Measurements from ENCODE around the gene COPS7A.
"Not testable (repeated sequence)": the region's sequence is repeated elsewhere in the genome, so short reads cannot be mapped to it uniquely, and the experiment has no call there.

Gene COPS7A

DNA sequence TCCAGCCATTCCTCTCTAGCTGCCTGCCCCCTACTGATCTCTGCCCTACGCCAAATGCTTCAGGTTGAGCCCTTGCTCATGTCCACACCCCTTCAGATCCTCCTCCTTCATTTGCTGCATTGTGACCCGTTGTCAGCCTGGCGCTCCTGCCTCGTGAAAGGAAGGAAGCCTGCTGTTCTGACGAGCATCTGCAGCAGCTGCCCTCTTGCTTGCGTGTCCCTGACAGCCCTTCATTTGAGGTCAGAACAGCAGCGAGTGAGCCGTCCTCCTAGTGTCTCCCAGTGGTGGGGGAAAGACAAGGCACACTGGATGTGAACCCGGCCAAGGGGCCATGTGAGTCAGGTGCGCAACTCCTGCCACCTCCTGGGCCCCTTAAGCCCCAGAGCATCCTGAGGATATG lies 20.2 kb upstream of the COPS7A start:
- DNase-seq, result no peak

DNA sequence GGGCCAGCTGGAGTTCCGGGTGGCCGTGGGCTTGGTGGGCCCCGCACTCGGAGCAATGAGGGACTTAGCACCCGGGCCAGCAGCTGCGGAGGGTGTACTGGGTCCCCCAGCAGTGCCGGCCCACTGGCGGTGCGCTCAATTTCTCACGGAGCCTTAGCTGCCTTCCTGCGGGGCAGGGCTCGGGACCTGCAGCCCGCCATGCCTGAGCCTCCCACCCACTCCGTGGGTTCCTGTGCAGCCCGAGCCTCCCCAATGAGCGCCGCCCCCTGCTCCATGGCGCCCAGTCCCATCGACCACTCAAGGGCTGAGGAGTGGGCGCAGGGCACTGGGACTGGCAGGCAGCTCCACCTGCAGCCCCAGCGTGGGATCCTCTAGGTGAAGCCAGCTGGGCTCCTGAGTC lies 15.5 kb upstream of the COPS7A start:
- DNase-seq, result not testable (repeated sequence)

DNA sequence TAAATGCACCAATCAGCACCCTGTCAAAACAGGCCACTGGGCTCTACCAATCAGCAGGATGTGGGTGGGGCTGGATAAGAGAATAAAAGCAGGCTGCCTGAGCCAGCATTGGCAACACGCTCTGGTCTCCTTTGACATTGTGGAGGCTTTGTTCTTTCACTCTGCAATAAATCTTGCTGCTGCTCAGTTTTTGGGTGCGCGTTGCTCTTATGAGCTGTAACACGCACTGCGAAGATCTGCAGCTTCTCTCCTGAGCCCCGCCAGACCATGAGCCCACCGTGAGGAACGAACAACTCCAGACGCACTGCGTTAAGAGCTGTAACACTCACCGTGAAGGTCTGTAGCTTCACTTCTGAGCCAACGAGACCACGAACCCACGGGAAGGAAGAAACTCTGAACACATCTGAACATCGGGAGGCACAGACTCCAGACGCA lies 14.9 kb upstream of the COPS7A start:
- no peak for DNase-seq

DNA sequence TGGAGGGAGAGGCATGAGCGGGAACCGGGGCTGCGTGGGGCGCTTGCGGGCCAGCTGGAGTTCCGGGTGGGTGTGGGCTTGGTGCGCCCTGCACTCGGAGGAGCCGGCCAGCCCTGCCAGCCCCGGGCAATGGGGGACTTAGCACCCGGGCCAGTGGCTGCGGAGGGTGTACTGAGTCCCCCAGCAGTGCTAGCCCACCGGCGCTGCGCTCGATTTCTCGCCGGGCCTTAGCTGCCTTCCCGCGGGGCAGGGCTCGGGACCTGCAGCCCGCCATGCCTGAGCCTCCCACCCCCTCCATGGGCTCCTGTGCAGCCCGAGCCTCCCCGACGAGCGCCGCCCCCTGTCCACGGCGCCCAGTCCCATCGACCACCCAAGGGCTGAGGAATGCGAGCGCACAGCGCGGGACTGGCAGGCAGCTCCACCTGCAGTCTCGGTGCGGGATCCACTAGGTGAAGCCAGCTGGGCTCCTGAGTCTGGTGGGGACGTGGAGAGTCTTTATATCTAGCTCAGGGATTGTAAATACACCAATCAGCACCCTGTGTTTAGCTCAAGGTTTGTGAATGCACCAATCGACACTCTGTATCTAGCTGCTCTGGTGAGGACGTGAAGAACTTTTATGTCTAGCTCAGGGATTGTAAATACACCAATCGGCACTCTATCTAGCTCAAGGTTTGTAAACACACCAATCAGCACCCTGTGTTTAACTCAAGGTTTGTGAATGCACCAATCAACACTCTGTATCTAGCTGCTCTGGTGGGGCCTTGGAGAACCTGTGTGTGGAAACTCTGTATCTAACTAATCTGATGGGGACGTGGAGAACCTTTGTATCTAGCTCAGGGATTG lies 7.6 kb upstream of the COPS7A start:
- not testable (repeated sequence) for DNase-seq

DNA sequence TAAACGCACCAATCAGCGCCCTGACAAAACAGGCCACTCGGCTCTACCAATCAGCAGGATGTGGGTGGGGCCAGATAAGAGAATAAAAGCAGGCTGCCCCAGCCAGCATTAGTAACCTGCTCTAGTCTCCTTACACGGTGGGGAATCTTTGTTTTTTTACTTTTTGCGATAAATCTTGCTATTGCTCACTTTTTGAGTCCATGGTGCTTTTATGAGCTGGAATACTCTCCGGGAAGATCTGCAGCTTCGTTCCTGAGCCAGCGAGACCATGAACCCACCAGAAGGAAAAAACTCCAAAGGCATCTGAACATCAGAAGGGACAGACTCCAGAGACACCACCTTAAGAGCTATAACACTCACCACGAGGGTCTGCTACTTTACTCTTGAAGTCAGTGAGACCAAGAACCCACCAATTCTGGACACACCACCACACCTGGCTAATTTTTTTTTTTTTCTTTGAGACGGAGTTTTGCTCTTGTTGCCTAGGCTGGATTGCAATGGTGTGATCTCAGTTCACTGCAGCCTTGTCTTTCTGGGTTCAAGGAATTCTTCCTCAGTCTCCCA lies 6.9 kb upstream of the COPS7A start:
- no peak for DNase-seq

DNA sequence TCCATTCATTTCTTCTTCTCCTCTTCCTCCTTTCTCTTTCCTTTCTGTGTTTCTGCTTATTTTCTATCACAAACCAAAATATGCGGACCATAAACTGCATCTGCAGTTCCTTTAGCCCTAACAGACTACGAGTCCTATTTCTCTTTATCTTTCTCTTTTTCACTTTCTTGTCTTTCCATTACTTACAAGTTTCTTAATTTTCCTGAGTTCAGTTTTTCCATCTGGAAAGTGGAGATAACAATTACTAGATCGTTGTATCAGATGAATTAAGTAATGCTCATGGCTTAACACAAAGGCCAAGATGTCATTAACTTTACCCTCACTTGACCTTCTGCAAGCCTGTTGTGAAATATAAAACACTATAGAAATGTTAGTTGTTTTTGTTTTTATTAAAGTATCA lies 983 bp upstream of the COPS7A start:
- DNase-seq, result no peak

DNA sequence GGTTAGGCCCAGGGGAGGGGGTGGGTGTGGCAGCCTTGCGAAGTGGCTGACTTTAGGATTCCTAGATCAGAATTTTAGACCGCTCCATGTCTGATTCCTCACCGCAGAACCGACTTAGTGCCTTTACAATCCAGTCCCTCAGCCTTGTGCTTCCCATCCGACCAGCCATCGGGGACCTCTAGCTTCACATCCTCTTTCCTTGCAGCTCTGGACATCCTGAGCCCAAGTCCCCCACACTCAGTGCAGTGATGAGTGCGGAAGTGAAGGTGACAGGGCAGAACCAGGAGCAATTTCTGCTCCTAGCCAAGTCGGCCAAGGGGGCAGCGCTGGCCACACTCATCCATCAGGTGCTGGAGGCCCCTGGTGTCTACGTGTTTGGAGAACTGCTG lies 557 bp downstream of the COPS7A start:
- no peak for DNase-seq

DNA sequence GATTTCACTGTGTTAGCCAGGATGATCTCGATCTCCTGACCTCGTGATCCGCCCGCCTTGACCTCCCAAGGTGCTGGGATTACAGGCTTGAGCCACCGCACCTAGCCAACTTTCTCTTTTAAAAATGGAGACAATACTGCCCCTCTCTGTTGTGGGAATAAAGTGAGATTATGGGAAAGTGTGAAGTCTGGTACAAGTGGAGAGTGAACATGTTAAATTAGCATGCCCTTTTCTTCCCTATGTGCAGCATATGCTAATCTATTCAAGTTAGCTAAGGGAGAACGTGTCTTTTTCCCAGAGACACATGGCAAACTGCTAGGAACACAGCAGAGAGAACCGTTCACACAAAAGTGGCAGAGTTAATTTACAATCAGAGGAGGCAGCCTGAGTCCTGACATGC lies 1.5 kb downstream of the COPS7A start:
- DNase-seq, result no peak

DNA sequence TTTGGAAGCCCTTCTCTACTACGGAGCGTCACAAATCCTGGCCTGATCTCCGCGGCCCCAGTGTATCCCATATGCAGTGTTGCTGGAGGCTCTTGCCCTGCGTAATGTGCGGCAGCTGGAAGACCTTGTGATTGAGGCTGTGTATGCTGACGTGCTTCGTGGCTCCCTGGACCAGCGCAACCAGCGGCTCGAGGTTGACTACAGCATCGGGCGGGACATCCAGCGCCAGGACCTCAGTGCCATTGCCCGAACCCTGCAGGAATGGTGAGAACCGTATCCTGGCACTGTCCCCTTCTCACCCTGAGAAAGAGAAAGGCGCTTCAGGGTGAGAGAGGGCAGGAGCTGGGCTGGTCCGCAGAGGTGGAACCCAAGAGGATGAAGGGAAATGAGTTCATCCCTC lies 5.3 kb downstream of the COPS7A start:
- DNase-seq, result no peak

DNA sequence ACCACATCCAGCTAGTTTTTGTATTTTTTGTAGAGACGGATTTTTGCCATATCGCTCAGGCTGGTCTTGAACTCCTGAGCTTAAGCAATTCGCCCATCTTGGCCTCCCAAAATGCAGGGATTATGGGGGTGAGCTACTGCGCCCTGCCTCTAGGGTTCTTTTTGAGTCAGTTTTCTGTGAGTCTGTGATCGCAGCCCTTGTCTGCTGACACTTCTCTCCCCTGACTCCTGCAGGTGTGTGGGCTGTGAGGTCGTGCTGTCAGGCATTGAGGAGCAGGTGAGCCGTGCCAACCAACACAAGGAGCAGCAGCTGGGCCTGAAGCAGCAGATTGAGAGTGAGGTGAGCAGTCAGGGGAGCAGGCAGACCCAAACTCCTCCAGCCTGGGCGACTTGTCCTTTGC lies 6.3 kb downstream of the COPS7A start:
- no peak for DNase-seq

DNA sequence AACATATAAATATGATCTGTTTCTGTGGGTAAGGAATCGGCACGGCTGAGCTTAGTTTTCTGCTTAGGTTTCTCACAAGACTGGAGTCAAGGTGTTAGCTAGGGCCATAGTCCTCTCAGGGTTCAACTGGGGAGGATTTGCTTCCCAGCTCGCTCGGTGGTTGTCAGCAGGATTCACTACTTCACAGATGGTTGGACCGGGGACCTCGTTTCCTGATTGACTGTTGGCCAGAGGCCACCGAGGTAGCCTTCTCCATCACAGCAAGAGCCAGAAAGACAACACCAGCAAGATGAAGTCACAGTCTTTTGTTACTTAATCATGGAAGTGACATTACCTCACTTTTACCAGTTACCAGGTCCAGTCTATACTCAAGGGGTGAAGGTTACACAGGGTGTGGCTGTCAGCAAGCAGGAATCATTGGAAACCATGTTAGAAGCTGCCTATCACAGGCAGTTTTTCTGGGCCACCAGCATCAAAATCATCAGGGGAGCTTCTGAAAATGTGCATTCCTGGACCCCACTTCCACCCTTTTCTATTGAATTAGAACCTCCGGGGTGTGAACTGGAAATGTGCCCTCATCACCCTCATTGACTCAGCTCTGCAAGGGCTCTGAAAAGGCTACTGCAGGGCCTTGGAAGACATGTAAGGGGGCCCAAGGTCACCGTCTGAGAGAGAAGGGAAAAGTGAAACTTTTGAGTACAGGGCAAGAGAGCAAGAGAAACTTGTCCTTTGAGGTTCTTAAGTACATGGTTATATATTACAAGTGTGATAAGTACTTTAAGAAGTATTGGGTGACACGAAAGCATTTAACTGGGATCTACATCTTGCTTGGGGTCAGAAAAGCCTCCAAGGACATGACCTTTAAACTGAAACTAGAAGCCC lies 10.9 kb downstream of the COPS7A start:
- DNase-seq, result no peak

DNA sequence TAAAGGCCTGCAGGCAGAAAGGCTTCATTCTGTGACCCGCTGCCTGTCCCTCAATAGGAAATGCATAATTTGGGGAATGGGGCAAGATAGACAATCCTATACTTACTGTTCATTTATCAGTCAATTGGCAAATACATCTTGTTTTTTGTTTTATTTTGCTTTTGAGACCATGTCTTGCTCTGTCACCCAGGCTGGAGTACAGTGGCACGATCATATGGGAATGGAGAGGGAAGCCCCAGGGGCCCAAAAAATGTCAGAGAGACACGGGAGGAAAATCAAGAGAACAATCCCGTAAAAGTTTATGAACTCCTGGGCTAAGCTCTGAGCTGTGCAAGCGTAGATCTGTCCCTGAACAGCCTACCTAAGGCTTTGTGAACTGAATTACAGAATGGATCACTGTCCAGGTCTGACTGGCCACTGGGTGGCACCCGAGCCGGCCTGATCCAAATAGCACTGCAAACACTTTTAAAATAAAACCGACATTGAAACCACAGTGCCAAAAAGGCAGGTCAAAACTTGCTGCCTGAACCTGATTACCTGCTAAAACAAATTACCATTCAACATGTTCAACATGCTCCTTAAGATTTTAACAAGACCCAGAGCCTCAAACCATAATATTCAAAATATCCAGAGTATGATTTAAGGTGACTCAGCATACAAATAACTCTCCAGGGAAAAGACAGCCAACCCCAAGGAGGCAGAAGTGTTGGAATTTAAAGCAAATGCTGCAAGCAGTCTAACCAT lies 11.8 kb downstream of the COPS7A start:
- peak; percentile 84 for DNase-seq

DNA sequence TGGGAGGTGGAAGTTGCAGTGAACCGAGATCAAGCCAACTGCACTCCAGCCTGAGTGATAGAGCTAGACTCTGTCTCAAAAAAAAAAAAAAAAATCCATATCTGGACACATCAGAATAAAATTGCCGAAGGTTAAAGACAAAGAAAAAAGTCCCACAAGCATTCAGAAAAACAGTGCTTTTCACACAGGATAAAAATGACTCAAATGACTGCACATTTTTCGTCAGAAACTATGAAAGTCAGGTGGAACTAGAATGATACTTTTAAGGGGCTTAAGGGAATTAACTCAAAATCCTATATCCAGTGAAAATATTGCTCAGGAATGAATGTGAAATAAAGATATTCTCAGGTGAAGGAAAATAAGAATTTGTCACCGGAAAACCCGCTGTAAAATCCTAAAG lies 12.9 kb downstream of the COPS7A start:
- no peak for DNase-seq

DNA sequence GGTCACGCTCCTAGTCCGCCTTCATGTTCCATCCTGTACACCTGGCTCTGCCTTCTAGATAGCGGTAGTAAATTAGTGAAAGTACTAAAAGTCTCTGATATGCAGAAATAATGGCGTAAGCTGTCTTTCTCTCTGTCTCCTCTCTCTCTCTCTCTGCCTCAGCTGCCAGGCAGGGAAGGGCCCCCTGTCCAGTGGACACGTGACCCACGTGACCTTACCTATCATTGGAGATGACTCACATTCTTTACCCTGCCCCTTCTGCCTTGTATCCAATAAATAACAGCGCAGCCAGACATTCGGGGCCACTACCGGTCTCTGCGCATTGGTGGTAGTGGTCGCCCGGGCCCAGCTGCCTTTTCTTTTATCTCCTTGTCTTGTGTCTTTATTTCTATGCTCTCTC lies 18.2 kb downstream of the COPS7A start:
- not testable (repeated sequence) for DNase-seq

DNA sequence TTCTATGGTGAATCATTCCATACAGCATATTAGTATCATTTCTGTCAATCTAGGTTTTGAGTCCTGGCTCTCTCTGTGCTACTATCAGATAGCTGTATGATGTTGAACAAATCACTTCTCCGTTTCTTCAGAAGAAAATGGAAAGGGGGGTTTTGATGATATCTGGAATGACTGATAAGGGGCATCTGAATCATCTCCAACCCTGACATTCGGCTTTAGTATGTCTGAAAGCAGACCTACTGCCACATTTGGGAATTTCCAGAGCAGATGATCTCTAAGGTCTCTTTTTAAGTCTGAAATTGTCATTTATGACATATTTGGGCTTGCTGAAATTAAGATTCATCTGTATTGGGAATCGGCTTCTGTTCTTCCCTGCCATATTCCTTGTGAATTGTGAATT lies 19.0 kb downstream of the COPS7A start:
- no peak for DNase-seq

DNA sequence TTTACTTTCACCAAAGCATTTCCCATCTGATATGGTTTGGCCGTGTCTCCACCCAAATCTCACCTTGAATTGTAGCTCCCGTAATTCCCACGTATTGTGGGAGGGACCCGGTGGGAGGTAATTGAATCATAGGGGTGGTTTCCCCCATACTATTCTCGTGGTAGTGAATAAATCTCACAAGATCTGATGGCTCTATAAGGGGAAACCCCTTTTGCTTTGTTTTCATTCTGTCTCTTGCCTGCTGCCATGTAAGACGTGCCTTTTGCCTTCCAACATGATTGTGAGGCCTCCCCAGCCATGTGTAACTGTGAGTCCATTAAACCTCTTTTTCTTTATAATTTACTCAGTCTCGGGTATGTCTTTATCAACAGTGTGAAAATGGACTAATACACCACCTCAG lies 19.5 kb downstream of the COPS7A start:
- not testable (repeated sequence) for DNase-seq

DNA sequence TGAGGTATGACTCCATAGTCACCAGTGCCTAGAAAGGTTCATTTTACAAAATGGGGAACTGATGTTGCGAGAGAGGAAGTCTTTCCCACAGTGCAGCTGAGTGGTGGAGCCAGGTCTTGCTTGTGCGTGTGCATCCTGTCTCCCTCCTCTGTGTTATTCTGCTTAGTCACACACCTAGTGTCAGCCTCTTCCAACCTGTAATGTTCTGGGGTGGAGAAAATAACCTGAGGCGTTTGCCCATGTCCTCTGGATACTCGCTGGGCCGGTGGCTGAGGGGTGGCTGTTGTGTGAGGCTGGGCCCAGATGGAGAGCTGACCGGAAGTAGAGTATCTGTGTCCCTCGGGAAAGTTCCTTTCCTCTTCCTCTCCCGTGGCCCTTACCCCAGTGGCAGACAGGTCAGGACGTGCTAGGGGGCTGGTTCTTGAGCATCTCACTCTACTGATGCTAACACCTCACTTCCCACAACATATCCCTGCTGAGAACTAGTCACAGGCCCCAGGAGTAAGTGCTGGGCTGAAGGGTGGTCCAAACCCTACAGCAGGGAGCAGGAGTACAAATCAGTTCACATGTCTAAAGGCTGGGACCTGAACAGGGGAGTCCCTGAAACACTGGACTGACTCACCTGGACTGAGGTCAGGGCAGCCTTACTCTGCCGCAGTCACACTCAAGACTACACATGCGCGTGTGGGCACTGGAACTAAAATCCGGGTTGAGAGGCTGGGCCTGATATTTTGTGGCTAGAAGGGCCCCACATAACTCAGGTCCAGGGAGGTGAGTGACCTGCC lies 22.1 kb downstream of the COPS7A start:
- no peak for DNase-seq

DNA sequence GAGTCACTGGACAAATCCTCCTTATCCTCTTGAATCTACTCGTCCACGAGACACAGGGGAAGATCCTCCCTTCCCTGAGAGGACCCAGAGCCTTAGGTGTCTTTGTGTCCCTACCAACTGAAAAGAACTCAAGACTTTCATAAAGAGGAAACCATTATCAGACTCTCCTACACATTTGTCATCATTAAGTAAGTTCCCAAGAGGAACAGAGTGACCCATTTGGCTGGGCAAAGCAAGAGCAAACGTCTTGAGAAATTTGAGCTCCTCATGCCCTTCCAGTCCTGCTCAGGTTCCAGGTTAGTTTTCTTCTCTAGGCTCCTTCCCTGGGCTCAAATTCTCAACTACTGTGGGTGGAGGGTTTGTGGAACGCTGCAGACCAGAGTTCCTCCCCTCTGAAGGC lies 23.4 kb downstream of the COPS7A start:
- no peak for DNase-seq

DNA sequence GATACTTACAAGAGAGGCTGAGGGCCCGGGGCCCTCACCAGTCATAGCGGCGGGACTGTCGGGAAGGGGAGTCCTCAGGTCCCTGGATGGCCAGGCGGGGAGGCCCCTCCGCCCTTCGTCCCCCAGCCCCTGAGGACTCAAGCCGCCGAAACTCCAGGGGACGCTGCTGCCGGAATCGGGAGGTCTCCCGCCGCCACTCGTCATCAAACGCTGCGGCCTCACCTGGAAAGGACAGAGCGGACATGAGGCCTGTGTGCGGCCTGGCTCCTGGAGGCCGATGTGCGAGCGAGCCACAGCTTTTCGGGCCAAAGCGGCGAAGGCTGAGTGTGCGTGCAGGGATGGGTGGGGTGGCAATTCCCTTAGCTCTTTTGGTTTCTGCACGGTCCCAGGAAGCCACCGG lies 24.9 kb downstream of the COPS7A start:
- no peak for DNase-seq

DNA sequence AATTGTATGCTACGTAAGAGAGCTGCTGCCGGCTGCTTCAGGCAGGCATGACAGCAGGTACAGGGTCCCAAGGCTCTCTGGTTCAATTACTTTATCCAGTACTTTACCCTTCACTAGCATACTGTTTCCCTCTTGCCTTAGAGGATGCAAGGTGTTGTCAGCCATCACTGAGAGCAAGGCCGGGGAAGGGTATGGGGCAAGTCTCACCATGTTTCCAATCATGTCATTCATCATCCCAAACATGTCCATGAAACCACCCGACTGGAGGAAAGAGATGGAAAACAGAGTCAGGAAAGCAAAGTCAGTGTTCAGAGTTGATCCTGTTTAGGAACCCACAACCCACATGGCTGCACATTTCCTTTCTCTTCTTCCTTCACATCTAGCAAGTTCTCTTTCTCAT lies 26.7 kb downstream of the COPS7A start:
- no peak for DNase-seq

DNA sequence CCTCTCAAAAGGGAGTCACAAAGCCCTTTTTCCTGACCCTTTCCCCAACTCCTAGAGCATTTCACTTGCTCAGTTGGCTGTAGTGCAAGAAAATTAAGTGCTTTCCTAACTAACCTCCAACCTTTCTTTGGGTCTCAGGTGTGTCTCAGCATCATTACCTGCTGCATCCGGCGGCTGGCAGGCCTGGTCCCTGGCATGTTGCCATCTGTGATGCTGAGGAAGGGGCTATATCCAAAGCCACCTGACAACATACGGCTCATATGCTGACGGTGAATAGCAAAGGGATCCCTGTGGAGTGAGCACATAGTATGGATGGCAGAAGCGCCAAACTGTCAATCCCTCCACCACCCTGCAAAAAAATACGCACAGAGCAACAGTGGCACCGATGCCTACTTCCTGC lies 27.9 kb downstream of the COPS7A start:
- no peak for DNase-seq
